A673 (cell line): ENCODE results near the gene OXCT1.

ENCODE experiments used
- EZH2 ChIP-seq: fragments of 200-600 bp; sonication (generic); IDR thresholded peaks from 2 replicates; pipeline ENCODE4 v1.6.1; 2017; ENCODE audit warnings: borderline replicate concordance, low read depth, mild to moderate bottlenecking, mixed read lengths, antibody characterized with exemption, low read length; ENCODE audit not compliant: poor library complexity, severe bottlenecking
- TF ChIP-seq, protein P1 (sequence below): fragments of 300-800, 200-600 bp; sonication (generic); conservative IDR thresholded peaks from 2 replicates; pipeline ENCODE4 v1.5.1; 2017; ENCODE audit warnings: low read depth, mild to moderate bottlenecking, antibody characterized with exemption, low read length, moderate library complexity, mixed read lengths

- TF ChIP-seq, protein P1, sequence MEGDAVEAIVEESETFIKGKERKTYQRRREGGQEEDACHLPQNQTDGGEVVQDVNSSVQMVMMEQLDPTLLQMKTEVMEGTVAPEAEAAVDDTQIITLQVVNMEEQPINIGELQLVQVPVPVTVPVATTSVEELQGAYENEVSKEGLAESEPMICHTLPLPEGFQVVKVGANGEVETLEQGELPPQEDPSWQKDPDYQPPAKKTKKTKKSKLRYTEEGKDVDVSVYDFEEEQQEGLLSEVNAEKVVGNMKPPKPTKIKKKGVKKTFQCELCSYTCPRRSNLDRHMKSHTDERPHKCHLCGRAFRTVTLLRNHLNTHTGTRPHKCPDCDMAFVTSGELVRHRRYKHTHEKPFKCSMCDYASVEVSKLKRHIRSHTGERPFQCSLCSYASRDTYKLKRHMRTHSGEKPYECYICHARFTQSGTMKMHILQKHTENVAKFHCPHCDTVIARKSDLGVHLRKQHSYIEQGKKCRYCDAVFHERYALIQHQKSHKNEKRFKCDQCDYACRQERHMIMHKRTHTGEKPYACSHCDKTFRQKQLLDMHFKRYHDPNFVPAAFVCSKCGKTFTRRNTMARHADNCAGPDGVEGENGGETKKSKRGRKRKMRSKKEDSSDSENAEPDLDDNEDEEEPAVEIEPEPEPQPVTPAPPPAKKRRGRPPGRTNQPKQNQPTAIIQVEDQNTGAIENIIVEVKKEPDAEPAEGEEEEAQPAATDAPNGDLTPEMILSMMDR = no peak
- no peak for TF ChIP-seq EZH2
Measured at GRCh38 chr5:41682641-41683040, 187.6 kb downstream of the OXCT1 start.
